WTC11 (cell line): ENCODE data around the gene EPN3. TPM values are rescaled to one million over a fixed set of nuclear protein-coding genes. Genes with fewer than 3 reads are reported as not detected.

Source experiments
- ATAC-seq: fragments of 200-7000 bp; cut with Tn5 transposase; 2 replicates; pipeline ENCODE4 v1.10.0; 2021; ENCODE audit warnings: mild to moderate bottlenecking, moderate library complexity
- CTCF ChIA-PET: fragments of 300-600 bp; sonication (Branson Sonifier 250); formaldehyde crosslinking; loops from one replicate; lab custom pipeline; 2021; ENCODE audit warnings: antibody characterized with exemption; lab: Charles Lee
- POLR2A ChIA-PET: fragments of 350-600 bp; sonication (Branson Sonifier 250); formaldehyde crosslinking; loops from one replicate; lab custom pipeline; 2021; ENCODE audit warnings: antibody characterized with exemption; lab: Charles Lee
- DNase-seq: peaks from one replicate; pipeline ENCODE4 v3.0.0; 2021; ENCODE audit warnings: low spot score
- H3K27ac Mint-ChIP-seq: 2 replicates; pipeline ENCODE4 v1.8.0; 2021; ENCODE audit warnings: mixed read lengths
- H3K27me3 Mint-ChIP-seq: 2 replicates; pipeline ENCODE4 v1.8.0; 2021; ENCODE audit warnings: low read depth, mild to moderate bottlenecking, moderate library complexity, mixed read lengths
- H3K36me3 Mint-ChIP-seq: 2 replicates; pipeline ENCODE4 v1.8.0; 2021; ENCODE audit warnings: mixed read lengths
- H3K4me1 Mint-ChIP-seq: 2 replicates; pipeline ENCODE4 v1.8.0; 2022; ENCODE audit warnings: mixed read lengths
- H3K4me3 Mint-ChIP-seq: 2 replicates; pipeline ENCODE4 v1.8.0; 2021; ENCODE audit warnings: mild to moderate bottlenecking, moderate library complexity, mixed read lengths
- H3K9me3 Mint-ChIP-seq: 2 replicates; pipeline ENCODE4 v1.8.0; 2021; ENCODE audit warnings: mixed read lengths
- AFF4 ChIP-seq: sonication (generic); formaldehyde crosslinking; IDR thresholded peaks from 2 replicates; pipeline ENCODE4 v1.8.1; 2023; ENCODE audit warnings: mild to moderate bottlenecking, missing genetic modification reagents, borderline replicate concordance
- CTCF ChIP-seq: fragments of 200-600 bp; IDR thresholded peaks from 2 replicates; pipeline ENCODE4 v1.8.0; 2022; ENCODE audit warnings: antibody characterized with exemption
- ESRRA ChIP-seq: sonication (generic); formaldehyde crosslinking; IDR thresholded peaks from 2 replicates; pipeline ENCODE4 v1.8.1; 2022; ENCODE audit warnings: mild to moderate bottlenecking, missing genetic modification reagents, borderline replicate concordance
- HMGXB4 ChIP-seq: sonication (generic); formaldehyde crosslinking; IDR thresholded peaks from 2 replicates; pipeline ENCODE4 v1.8.1; 2023; ENCODE audit warnings: mild to moderate bottlenecking, moderate library complexity, missing genetic modification reagents
- JUN ChIP-seq: sonication (generic); formaldehyde crosslinking; IDR thresholded peaks from 2 replicates; pipeline ENCODE4 v1.8.0; 2023; ENCODE audit warnings: mild to moderate bottlenecking, missing genetic modification reagents
- MXD4 ChIP-seq: fragments of 250-450 bp; sonication (Bioruptor Pico); IDR thresholded peaks from 2 replicates; pipeline ENCODE4 v1.8.0; 2021; ENCODE audit warnings: mild to moderate bottlenecking, moderate library complexity, borderline replicate concordance
- NFATC4 ChIP-seq: fragments of 250-450 bp; sonication (Bioruptor Pico); IDR thresholded peaks from 2 replicates; pipeline ENCODE4 v1.9.0; 2021; ENCODE audit warnings: mild to moderate bottlenecking
- NFE2L1 ChIP-seq: sonication (generic); formaldehyde crosslinking; IDR thresholded peaks from 2 replicates; pipeline ENCODE4 v1.8.1; 2023; ENCODE audit warnings: missing genetic modification reagents
- NFYB ChIP-seq: sonication (generic); formaldehyde crosslinking; conservative IDR thresholded peaks from 2 replicates; pipeline ENCODE4 v1.8.0; 2022; ENCODE audit warnings: low read depth, missing genetic modification reagents
- RORB ChIP-seq: fragments of 250-450 bp; sonication (Bioruptor Pico); IDR thresholded peaks from 2 replicates; pipeline ENCODE4 v1.9.0; 2021; ENCODE audit warnings: mild to moderate bottlenecking
- SOX15 ChIP-seq: fragments of 250-450 bp; sonication (Bioruptor Pico); IDR thresholded peaks from 2 replicates; pipeline ENCODE4 v1.9.0; 2021; ENCODE audit warnings: mild to moderate bottlenecking
- TEAD1 ChIP-seq: sonication (generic); formaldehyde crosslinking; IDR thresholded peaks from 2 replicates; pipeline ENCODE4 v1.8.0; 2022; ENCODE audit warnings: mild to moderate bottlenecking, missing genetic modification reagents
- ZNF396 ChIP-seq: fragments of 250-450 bp; sonication (Bioruptor Pico); IDR thresholded peaks from 2 replicates; pipeline ENCODE4 v1.8.0; 2021; ENCODE audit warnings: mild to moderate bottlenecking, moderate library complexity, borderline replicate concordance
- ZNF423 ChIP-seq: fragments of 250-450 bp; sonication (Bioruptor Pico); IDR thresholded peaks from 2 replicates; pipeline ENCODE4 v2.1.2; 2022; ENCODE audit warnings: mild to moderate bottlenecking, moderate library complexity
- ZNF425 ChIP-seq: fragments of 250-450 bp; sonication (Bioruptor Pico); conservative IDR thresholded peaks from 2 replicates; pipeline ENCODE4 v1.9.0; 2021; ENCODE audit warnings: mild to moderate bottlenecking
- total RNA-seq: library from RNA; stranded (reverse); gene quantifications from 3 replicates; pipeline ENCODE4 v1.2.3, GENCODE V29; 2021
- TF ChIP-seq, protein P1 (sequence below): sonication (generic); formaldehyde crosslinking; IDR thresholded peaks from 2 replicates; pipeline ENCODE4 v1.8.1; 2022; ENCODE audit warnings: missing genetic modification reagents, borderline replicate concordance
- TF ChIP-seq, protein P2 (sequence below): fragments of 250-450 bp; sonication (Bioruptor Pico); IDR thresholded peaks from 2 replicates; pipeline ENCODE4 v1.9.0; 2021; ENCODE audit warnings: mild to moderate bottlenecking

EPN3 gene
- total RNA-seq, 1 experiment from 2014 or later: 8.8 TPM

- no peaks in the 10 kb centered on the region for H3K36me3 Mint-ChIP-seq
- ChIA-PET POLR2A (no interaction called here), CTCF (interaction anchor here (0.6 to 4.6 kb wide), 28 partner anchors 9 to 430 kb away, joined by 3 to 35 read pairs (median 4); partner anchors contain the start of genes CACNA1G, EPN3, LRRC59 and RSAD1)
- H3K4me3 Mint-ChIP-seq: no peak overlapping the region
- no peaks in the 10 kb centered on the region for H3K9me3 Mint-ChIP-seq
- no peak overlapping the region for H3K27ac Mint-ChIP-seq
- TF ChIP-seq TEAD1: no peak
- TF ChIP-seq CTCF: peak; percentile 30; the same call in 1 of the 2 replicates
- no peak for DNase-seq
- no peaks in the 10 kb centered on the region for H3K27me3 Mint-ChIP-seq
- H3K4me1 Mint-ChIP-seq: peaks cover 8% of the 10 kb centered on the region
- ATAC-seq: no peak
Observed at GRCh38 chr17:50501054-50501453, 31.5 kb upstream of the EPN3 start.

DNA sequence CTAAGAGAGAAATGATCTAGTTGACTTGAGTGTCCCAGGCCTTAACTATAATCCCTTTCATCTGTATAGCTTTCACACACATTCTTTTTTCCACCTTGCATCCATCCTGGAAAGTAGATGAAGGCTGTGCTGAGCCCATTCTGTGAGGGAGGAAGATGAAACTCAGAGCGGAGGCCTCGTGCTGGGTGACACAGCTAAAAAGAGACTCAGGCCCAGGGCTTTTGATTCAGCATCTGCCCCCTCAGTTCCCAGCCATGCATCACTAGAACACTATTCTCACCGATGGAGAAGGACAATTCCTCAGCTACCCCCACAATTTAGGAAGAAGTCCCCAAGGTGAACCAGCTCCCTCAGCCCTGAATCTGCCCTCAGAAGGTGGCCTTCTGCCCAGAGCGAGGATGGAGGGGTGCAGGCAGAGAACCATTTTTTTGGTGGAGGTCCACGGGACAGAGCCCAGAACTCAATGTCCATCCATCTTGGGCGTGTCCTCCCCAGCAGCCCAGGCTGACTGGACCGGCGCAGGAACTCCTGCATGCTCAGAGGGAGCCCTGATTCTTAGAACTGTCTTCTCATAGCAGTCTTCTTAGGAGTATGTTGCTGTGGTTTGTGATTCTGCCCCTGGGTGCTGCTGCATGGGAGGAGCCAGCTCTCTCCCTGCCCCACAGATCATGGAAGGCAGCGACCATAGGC lies 30.1 kb upstream of the EPN3 start:
- Mint-ChIP-seq H3K27ac (no peak overlapping the region), H3K27me3 (no peaks in the 10 kb centered on the region), H3K4me3 (no peak overlapping the region), H3K9me3 (no peaks in the 10 kb centered on the region), H3K4me1 (peaks cover 8% of the 10 kb centered on the region), H3K36me3 (no peaks in the 10 kb centered on the region)
- ATAC-seq (no peak), DNase-seq (no peak)
- ChIA-PET CTCF (interaction anchor here (1.2 to 4.6 kb wide), 8 partner anchors 14 to 302 kb away, joined by 3 to 35 read pairs (median 12); partner anchors contain the start of genes EPN3, LRRC59 and RSAD1), POLR2A (interaction anchor here (1.2 kb wide), 1 partner anchor 58 kb away, joined by 4 read pairs; the partner anchor contains the start of gene CACNA1G)
- TF ChIP-seq NFE2L1 (CRISPR knock-in tag) (no peak), MXD4 (CRISPR knock-in tag) (no peak), ESRRA (CRISPR knock-in tag) (no peak), ZNF423 (no peak), AFF4 (CRISPR knock-in tag) (no peak), NFYB (no peak), ZNF396 (no peak), RORB (CRISPR knock-in tag) (no peak), NFATC4 (CRISPR knock-in tag) (no peak)

DNA sequence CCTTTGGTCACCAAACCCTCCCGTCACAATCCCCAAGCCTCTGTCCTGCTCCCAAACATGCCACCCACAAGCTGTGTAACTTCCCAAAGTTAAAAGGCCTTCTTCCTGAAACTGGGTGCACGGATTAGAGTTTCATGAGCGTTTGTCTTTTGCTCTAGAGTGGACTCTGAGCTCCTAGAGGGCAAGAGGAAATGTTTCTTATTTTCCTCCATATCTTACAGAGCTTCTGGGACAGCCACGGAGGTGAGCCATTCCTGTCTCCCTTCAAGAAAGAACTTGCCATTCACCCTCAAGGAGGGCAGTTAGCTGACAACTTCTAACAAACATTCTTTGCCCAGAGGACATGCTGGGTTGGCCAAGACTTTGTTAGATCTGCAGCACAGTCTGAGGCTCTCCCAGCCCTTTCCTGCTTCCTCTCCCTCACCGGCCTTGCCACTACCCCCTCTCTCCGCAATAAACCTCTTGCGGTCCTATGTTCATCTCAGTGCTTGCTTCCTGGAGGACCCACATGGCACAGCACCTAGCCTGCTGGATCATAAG lies 26.9 kb upstream of the EPN3 start:
- Mint-ChIP-seq H3K4me1 (peaks cover 24% of the 10 kb centered on the region), H3K4me3 (no peak overlapping the region), H3K27ac (no peak overlapping the region; the same call in 1 of the 2 replicates), H3K36me3 (no peaks in the 10 kb centered on the region), H3K27me3 (peaks cover 6% of the 10 kb centered on the region), H3K9me3 (no peaks in the 10 kb centered on the region)
- DNase-seq (no peak), ATAC-seq (no peak)
- POLR2A ChIA-PET: no interaction called here
- CTCF ChIA-PET: interaction anchor here (1.6 kb wide), 1 partner anchor 125 kb away, joined by 4 read pairs; no protein-coding TSS in a partner anchor
- TF ChIP-seq JUN (CRISPR knock-in tag) (no peak), ZNF425 (CRISPR knock-in tag) (no peak), SOX15 (no peak), RORB (CRISPR knock-in tag) (no peak), HMGXB4 (no peak)
- TF ChIP-seq, protein P1, sequence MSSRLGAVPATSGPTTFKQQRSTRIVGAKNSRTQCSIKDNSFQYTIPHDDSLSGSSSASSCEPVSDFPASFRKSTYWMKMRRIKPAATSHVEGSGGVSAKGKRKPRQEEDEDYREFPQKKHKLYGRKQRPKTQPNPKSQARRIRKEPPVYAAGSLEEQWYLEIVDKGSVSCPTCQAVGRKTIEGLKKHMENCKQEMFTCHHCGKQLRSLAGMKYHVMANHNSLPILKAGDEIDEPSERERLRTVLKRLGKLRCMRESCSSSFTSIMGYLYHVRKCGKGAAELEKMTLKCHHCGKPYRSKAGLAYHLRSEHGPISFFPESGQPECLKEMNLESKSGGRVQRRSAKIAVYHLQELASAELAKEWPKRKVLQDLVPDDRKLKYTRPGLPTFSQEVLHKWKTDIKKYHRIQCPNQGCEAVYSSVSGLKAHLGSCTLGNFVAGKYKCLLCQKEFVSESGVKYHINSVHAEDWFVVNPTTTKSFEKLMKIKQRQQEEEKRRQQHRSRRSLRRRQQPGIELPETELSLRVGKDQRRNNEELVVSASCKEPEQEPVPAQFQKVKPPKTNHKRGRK: no peak
- TF ChIP-seq, protein P2, sequence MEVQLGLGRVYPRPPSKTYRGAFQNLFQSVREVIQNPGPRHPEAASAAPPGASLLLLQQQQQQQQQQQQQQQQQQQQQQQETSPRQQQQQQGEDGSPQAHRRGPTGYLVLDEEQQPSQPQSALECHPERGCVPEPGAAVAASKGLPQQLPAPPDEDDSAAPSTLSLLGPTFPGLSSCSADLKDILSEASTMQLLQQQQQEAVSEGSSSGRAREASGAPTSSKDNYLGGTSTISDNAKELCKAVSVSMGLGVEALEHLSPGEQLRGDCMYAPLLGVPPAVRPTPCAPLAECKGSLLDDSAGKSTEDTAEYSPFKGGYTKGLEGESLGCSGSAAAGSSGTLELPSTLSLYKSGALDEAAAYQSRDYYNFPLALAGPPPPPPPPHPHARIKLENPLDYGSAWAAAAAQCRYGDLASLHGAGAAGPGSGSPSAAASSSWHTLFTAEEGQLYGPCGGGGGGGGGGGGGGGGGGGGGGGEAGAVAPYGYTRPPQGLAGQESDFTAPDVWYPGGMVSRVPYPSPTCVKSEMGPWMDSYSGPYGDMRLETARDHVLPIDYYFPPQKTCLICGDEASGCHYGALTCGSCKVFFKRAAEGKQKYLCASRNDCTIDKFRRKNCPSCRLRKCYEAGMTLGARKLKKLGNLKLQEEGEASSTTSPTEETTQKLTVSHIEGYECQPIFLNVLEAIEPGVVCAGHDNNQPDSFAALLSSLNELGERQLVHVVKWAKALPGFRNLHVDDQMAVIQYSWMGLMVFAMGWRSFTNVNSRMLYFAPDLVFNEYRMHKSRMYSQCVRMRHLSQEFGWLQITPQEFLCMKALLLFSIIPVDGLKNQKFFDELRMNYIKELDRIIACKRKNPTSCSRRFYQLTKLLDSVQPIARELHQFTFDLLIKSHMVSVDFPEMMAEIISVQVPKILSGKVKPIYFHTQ (CRISPR knock-in tag): no peak
